HepG2 (cell line): Measurements from ENCODE around the gene FAM170B. TPM values are rescaled to one million over a fixed set of nuclear protein-coding genes. Genes with fewer than 3 reads are reported as not detected.

Experiments used
- ATAC-seq: fragments of 200-7000 bp; cut with Tn5 transposase; 3 replicates; pipeline ENCODE4 v1.9.1; 2020; ENCODE audit warnings: mild to moderate bottlenecking, moderate library complexity
- BruUV-seq: library from RNA; stranded (reverse); fragments of 400-500 nt; replicated peaks from 2 replicates; lab custom pipeline; 2021; lab: Mats Ljungman, UMichigan
- CTCF ChIA-PET: fragments of 300-600 bp; formaldehyde crosslinking; extraction: SDS; loops from one replicate; lab custom pipeline; 2021; ENCODE audit warnings: low total read pairs, inconsistent platforms, low intra/inter-chr PET ratio; lab: Yijun Ruan, JAX
- POLR2A ChIA-PET: fragments of 350-600 bp; sonication (Branson Sonifier 250); formaldehyde crosslinking; loops from one replicate; lab custom pipeline; 2020; ENCODE audit warnings: antibody characterized with exemption, inconsistent platforms; lab: Yijun Ruan, JAX
- DNase-seq: peaks from one replicate; pipeline ENCODE4 v3.0.0-alpha.2; 2015; ENCODE audit warnings: low spot score
- FAIRE-seq: peaks from 3 replicates; lab custom pipeline; 2011; peaks lifted over from hg19 to GRCh38; lab: Jason Lieb, UNC
- H2AFZ ChIP-seq: one replicate; pipeline ENCODE4 v1.6.1; 2011; ENCODE audit warnings: low read length, inconsistent platforms
- H3K27ac ChIP-seq: fragments of 300-600 bp; 3 replicates; pipeline ENCODE4 v1.8.0; 2011; ENCODE audit warnings: mixed run types, mild to moderate bottlenecking, mixed read lengths, low read length, inconsistent platforms; ENCODE audit not compliant: insufficient read depth; ENCODE audit errors: extremely low read length
- H3K27me3 ChIP-seq, 2 experiments: fragments of 200-600 bp in 1 of 2; 2 replicates in 1 of 2; 3 replicates in 1 of 2; pipeline versions ENCODE4 v1.6.0 to v1.8.0; 2011; ENCODE audit warnings: low read length in 2 of 2, mild to moderate bottlenecking in 2 of 2, moderate library complexity in 2 of 2, inconsistent platforms in 1 of 2; ENCODE audit not compliant: insufficient read depth in 2 of 2, control insufficient read depth in 1 of 2
- H3K36me3 ChIP-seq, 2 experiments: fragments of 200-600 bp in 1 of 2; replicated peaks in 1 of 2; 2 replicates in 1 of 2; 3 replicates in 1 of 2; pipeline versions ENCODE4 v1.5.1 to v1.8.0; 2011; ENCODE audit warnings: low read length in 2 of 2, inconsistent platforms in 1 of 2; ENCODE audit not compliant: insufficient read depth in 2 of 2, control insufficient read depth in 1 of 2
- H3K4me1 ChIP-seq: 2 replicates; pipeline ENCODE4 v1.5.1; 2012; ENCODE audit warnings: low read length, inconsistent platforms; ENCODE audit not compliant: insufficient read depth
- H3K4me2 ChIP-seq: 2 replicates; pipeline ENCODE4 v1.6.0; 2011; ENCODE audit warnings: low read depth, low read length, inconsistent platforms
- H3K4me3 ChIP-seq, 3 experiments: fragments of 200-600 bp in 1 of 3; sonication (generic), shearing (Covaris generic) in 1 of 3; replicated peaks in 1 of 3; 2 replicates each; pipeline ENCODE4 v1.5.1; 2011 to 2016; ENCODE audit warnings: low read length in 3 of 3, inconsistent platforms in 2 of 3, low read depth in 2 of 3, mild to moderate bottlenecking in 2 of 3, control low read depth in 1 of 3, mixed read lengths in 1 of 3; ENCODE audit not compliant: insufficient read depth in 1 of 3
- H3K79me2 ChIP-seq: one replicate; pipeline ENCODE4 v1.6.1; 2011; ENCODE audit warnings: low read length, inconsistent platforms; ENCODE audit not compliant: insufficient read depth
- H3K9ac ChIP-seq: 2 replicates; pipeline ENCODE4 v1.6.0; 2011; ENCODE audit warnings: mild to moderate bottlenecking, low read depth, low read length, inconsistent platforms; ENCODE audit not compliant: insufficient read depth
- H3K9me3 ChIP-seq: 2 replicates; pipeline ENCODE4 v1.5.1; 2012; ENCODE audit warnings: mild to moderate bottlenecking, low read length
- H4K20me1 ChIP-seq: 2 replicates; pipeline ENCODE4 v1.6.0; 2011; ENCODE audit warnings: inconsistent platforms, mild to moderate bottlenecking, low read length, moderate library complexity; ENCODE audit not compliant: insufficient read depth
- CBFB ChIP-seq: sonication (generic); formaldehyde crosslinking; IDR thresholded peaks from 2 replicates; pipeline ENCODE4 v1.4.0; 2020; ENCODE audit warnings: missing genetic modification reagents
- FOXO1 ChIP-seq: sonication (generic); formaldehyde crosslinking; IDR thresholded peaks from 2 replicates; pipeline ENCODE4 v1.4.0; 2020; ENCODE audit warnings: missing genetic modification reagents
- HINFP ChIP-seq: sonication (generic); formaldehyde crosslinking; IDR thresholded peaks from 2 replicates; pipeline ENCODE4 v1.4.0; 2020; ENCODE audit warnings: low read depth, mild to moderate bottlenecking, missing genetic modification reagents
- LBX2 ChIP-seq: sonication (generic); formaldehyde crosslinking; IDR thresholded peaks from 2 replicates; pipeline ENCODE4 v1.5.0; 2020; ENCODE audit warnings: missing genetic modification reagents, mild to moderate bottlenecking, borderline replicate concordance
- PHF20 ChIP-seq: sonication (generic); formaldehyde crosslinking; IDR thresholded peaks from 2 replicates; pipeline ENCODE4 v1.5.0; 2020; ENCODE audit warnings: mild to moderate bottlenecking, missing genetic modification reagents
- PHF5A ChIP-seq: IDR thresholded peaks from one replicate; pipeline ENCODE4 v1.6.1; 2018; ENCODE audit warnings: low read depth, missing genetic modification reagents; ENCODE audit not compliant: unreplicated experiment
- YY1 ChIP-seq: IDR thresholded peaks from 2 replicates; pipeline ENCODE4 v1.6.1; 2011; ENCODE audit warnings: low read length, low read depth, moderate library complexity, mild to moderate bottlenecking; ENCODE audit not compliant: insufficient read depth, insufficient replicate concordance
- ZFAT ChIP-seq: sonication (generic); formaldehyde crosslinking; conservative IDR thresholded peaks from 2 replicates; pipeline ENCODE4 v1.8.1; 2023; ENCODE audit warnings: missing genetic modification reagents, inconsistent platforms
- ZNF276 ChIP-seq: sonication (generic); formaldehyde crosslinking; IDR thresholded peaks from 2 replicates; pipeline ENCODE4 v1.4.0; 2020; ENCODE audit warnings: mild to moderate bottlenecking, low read depth, missing genetic modification reagents
- ZNF460 ChIP-seq: sonication (generic); formaldehyde crosslinking; IDR thresholded peaks from 2 replicates; pipeline ENCODE4 v1.5.1; 2020; ENCODE audit warnings: missing genetic modification reagents, mild to moderate bottlenecking, borderline replicate concordance
- ZNF558 ChIP-seq: sonication (generic); formaldehyde crosslinking; IDR thresholded peaks from 2 replicates; pipeline ENCODE4 v1.9.0; 2022; ENCODE audit warnings: mild to moderate bottlenecking, missing genetic modification reagents, borderline replicate concordance
- ZNF563 ChIP-seq: sonication (generic); formaldehyde crosslinking; IDR thresholded peaks from 2 replicates; pipeline ENCODE4 v1.8.0; 2022; ENCODE audit warnings: mild to moderate bottlenecking, moderate library complexity, missing genetic modification reagents
- ZNF629 ChIP-seq: sonication (generic); formaldehyde crosslinking; conservative IDR thresholded peaks from 2 replicates; pipeline ENCODE4 v1.5.0; 2020; ENCODE audit warnings: missing genetic modification reagents
- ZNF841 ChIP-seq: sonication (generic); formaldehyde crosslinking; IDR thresholded peaks from 2 replicates; pipeline ENCODE4 v1.8.1; 2023; ENCODE audit warnings: missing genetic modification reagents, borderline replicate concordance
- WGBS: methylation state at CpG from one replicate; pipeline ENCODE4 v1.1.6; 2017; ENCODE audit warnings: low lambda C conversion rate; 5-methylcytosine and 5-hydroxymethylcytosine counted together
- in situ Hi-C: cut with HindIII; loops from 2 replicates; pipeline ENCODE4 v1.10.0; 2017; ENCODE audit warnings: low pct_unique_long_range_greater_than_20kb; ENCODE audit not compliant: extremely low pct_ligation_motif_present
- intact Hi-C: fragments of 100-400 bp; cut with micrococcal nuclease; formaldehyde crosslinking; loops from one replicate; pipeline ENCODE4 v1.10.0; 2022; ENCODE audit not compliant: unreplicated experiment
- polyA plus RNA-seq, 8 experiments: library from polyadenylated mRNA; depleted of rRNA in 3 of 8; stranded (reverse) in 7 of 8; unstranded in 1 of 8; fragments of >200 nt; fragmentation: Illumina TruSeq in 4 of 8; extraction: Trizol in 4 of 8; gene quantifications; 2 replicates each; pipeline versions ENCODE4 v1.2.1 to v1.2.3, GENCODE V29; 2011 to 2016; ENCODE audit warnings: low read depth in 4 of 8, missing spikeins in 1 of 8, mixed read lengths in 1 of 8; ENCODE audit not compliant: insufficient read depth in 1 of 8
- total RNA-seq, 5 experiments: library from RNA; depleted of rRNA; stranded (reverse); fragments of >200 nt; fragmentation: Illumina TruSeq; extraction: Trizol; gene quantifications; 2 replicates each; pipeline ENCODE4 v1.2.3, GENCODE V29; 2016; ENCODE audit warnings: low read depth in 1 of 5
- TF ChIP-seq, protein P1 (sequence below): sonication (generic); formaldehyde crosslinking; conservative IDR thresholded peaks from 2 replicates; pipeline ENCODE4 v1.8.0; 2022; ENCODE audit warnings: missing genetic modification reagents
- TF ChIP-seq, protein P2 (sequence below): IDR thresholded peaks from 2 replicates; pipeline ENCODE4 v1.6.1; 2018; ENCODE audit warnings: missing genetic modification reagents, mild to moderate bottlenecking, missing compliant biosample characterization

Gene FAM170B
- total and polyA plus RNA-seq, 2 of the 13 experiments (the other 11 are each of a cell fraction or from before 2014, with no cell fraction given): not detected

DNA sequence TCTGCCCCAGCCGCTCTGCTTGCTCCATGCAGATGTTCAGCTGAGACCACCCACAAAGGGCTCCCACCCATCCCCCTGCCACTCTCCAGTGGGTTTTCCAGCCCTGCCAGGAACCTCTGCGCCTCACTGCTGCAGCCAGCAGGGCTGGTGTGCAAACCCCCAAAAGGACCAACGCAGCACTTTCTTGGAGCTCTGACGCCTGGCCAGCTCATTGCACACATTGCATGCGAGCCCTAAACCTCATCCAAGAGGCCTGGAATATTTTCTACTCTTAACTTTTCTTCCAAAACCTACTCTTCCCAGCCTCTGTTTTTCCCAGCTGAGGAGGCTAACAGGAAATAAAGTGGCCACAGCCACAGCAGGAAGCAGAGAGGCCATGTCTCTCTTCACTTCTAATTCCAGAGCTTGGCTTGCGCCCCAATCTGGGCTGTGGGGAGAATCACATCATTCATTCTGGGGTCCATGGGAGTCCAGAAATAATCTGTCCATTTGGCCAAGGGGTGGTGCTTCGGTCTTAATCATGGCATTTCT is 4.6 kb upstream of the FAM170B start:
- FAIRE-seq: no peak

More for the DNA sequence above, 4.6 kb upstream of the FAM170B start:
- no peak overlapping the region for H2AFZ ChIP-seq
- no peak overlapping the region for H3K9ac ChIP-seq
- DNase-seq (no peak), ATAC-seq (no peak)
- WGBS: 25% methylated on average over 4 of the region's 7 CpGs
- H3K4me3 ChIP-seq: no peak overlapping the region
- H3K27me3 ChIP-seq: peaks cover 0 to 1% of the 10 kb centered on the region in 2 experiments; a peak in 3 of 5 replicates
- ChIA-PET CTCF (no interaction called here), POLR2A (no interaction called here)
- TF ChIP-seq, protein P1, sequence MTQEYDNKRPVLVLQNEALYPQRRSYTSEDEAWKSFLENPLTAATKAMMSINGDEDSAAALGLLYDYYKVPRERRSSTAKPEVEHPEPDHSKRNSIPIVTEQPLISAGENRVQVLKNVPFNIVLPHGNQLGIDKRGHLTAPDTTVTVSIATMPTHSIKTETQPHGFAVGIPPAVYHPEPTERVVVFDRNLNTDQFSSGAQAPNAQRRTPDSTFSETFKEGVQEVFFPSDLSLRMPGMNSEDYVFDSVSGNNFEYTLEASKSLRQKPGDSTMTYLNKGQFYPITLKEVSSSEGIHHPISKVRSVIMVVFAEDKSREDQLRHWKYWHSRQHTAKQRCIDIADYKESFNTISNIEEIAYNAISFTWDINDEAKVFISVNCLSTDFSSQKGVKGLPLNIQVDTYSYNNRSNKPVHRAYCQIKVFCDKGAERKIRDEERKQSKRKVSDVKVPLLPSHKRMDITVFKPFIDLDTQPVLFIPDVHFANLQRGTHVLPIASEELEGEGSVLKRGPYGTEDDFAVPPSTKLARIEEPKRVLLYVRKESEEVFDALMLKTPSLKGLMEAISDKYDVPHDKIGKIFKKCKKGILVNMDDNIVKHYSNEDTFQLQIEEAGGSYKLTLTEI: no peak
- TF ChIP-seq HINFP (CRISPR knock-in tag): no peak
- TF ChIP-seq ZNF460 (CRISPR knock-in tag): no peak
- TF ChIP-seq LBX2 (CRISPR knock-in tag): no peak
- no peak for TF ChIP-seq CBFB
- TF ChIP-seq ZFAT (CRISPR knock-in tag): no peak
- TF ChIP-seq PHF5A: no peak
- no peak for TF ChIP-seq YY1
- TF ChIP-seq ZNF563 (CRISPR knock-in tag): no peak
- TF ChIP-seq, protein P2, sequence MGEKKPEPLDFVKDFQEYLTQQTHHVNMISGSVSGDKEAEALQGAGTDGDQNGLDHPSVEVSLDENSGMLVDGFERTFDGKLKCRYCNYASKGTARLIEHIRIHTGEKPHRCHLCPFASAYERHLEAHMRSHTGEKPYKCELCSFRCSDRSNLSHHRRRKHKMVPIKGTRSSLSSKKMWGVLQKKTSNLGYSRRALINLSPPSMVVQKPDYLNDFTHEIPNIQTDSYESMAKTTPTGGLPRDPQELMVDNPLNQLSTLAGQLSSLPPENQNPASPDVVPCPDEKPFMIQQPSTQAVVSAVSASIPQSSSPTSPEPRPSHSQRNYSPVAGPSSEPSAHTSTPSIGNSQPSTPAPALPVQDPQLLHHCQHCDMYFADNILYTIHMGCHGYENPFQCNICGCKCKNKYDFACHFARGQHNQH (CRISPR knock-in tag): no peak
- no peak for TF ChIP-seq ZNF558 (CRISPR knock-in tag)
- no peak for TF ChIP-seq FOXO1 (CRISPR knock-in tag)
- no peak for TF ChIP-seq ZNF629
- no peak for TF ChIP-seq ZNF276 (CRISPR knock-in tag)
- TF ChIP-seq ZNF841 (CRISPR knock-in tag): no peak
- TF ChIP-seq PHF20: no peak
- H4K20me1 ChIP-seq: no peaks in the 10 kb centered on the region
- H3K9me3 ChIP-seq: no peaks in the 10 kb centered on the region
- no peaks in the 10 kb centered on the region for H3K79me2 ChIP-seq
- H3K27ac ChIP-seq: no peak overlapping the region
- no peaks in the 10 kb centered on the region for H3K4me1 ChIP-seq
- no peaks in the 10 kb centered on the region for H3K36me3 ChIP-seq
- BruUV-seq: no TSS peak
- in situ Hi-C loops (no loop called here), intact Hi-C loops (no loop called here)
- no peak overlapping the region for H3K4me2 ChIP-seq
